ENCODE data around the gene ARMH4. TPM values are rescaled to one million over a fixed set of nuclear protein-coding genes. Genes with fewer than 3 reads are reported as not detected.

Gene ARMH4
- total and polyA plus RNA-seq, 10 of the 15 experiments (the other 5 are each of a cell fraction or from before 2014, with no cell fraction given): 0.50 to 0.97 (median 0.60) TPM; not detected in 7

DNA sequence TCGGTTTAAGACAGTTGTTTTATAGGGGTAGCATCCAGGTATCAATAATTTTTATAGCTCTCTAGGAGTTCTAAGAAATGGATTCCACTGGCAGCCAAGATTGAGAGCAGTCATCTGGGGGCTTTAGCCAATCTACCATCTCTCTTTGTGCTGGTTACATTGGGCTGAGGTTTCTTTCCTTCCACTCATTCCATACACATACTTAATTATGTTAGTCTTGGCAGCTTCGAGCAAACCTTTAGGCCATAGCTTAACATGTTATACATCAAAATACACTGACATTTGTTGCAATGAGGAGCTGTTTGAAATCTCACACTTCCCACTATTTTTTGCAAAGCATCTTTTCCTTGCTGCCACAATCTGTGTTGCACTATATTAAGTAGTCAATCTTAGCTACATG, 63.1 kb downstream of the ARMH4 start (continued):
- TF ChIP-seq, protein P1, sequence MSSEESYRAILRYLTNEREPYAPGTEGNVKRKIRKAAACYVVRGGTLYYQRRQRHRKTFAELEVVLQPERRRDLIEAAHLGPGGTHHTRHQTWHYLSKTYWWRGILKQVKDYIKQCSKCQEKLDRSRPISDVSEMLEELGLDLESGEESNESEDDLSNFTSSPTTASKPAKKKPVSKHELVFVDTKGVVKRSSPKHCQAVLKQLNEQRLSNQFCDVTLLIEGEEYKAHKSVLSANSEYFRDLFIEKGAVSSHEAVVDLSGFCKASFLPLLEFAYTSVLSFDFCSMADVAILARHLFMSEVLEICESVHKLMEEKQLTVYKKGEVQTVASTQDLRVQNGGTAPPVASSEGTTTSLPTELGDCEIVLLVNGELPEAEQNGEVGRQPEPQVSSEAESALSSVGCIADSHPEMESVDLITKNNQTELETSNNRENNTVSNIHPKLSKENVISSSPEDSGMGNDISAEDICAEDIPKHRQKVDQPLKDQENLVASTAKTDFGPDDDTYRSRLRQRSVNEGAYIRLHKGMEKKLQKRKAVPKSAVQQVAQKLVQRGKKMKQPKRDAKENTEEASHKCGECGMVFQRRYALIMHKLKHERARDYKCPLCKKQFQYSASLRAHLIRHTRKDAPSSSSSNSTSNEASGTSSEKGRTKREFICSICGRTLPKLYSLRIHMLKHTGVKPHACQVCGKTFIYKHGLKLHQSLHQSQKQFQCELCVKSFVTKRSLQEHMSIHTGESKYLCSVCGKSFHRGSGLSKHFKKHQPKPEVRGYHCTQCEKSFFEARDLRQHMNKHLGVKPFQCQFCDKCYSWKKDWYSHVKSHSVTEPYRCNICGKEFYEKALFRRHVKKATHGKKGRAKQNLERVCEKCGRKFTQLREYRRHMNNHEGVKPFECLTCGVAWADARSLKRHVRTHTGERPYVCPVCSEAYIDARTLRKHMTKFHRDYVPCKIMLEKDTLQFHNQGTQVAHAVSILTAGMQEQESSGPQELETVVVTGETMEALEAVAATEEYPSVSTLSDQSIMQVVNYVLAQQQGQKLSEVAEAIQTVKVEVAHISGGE (CRISPR knock-in tag; IDR thresholded peaks at IDR 0.05): no peak
- TF ChIP-seq, protein P2, sequence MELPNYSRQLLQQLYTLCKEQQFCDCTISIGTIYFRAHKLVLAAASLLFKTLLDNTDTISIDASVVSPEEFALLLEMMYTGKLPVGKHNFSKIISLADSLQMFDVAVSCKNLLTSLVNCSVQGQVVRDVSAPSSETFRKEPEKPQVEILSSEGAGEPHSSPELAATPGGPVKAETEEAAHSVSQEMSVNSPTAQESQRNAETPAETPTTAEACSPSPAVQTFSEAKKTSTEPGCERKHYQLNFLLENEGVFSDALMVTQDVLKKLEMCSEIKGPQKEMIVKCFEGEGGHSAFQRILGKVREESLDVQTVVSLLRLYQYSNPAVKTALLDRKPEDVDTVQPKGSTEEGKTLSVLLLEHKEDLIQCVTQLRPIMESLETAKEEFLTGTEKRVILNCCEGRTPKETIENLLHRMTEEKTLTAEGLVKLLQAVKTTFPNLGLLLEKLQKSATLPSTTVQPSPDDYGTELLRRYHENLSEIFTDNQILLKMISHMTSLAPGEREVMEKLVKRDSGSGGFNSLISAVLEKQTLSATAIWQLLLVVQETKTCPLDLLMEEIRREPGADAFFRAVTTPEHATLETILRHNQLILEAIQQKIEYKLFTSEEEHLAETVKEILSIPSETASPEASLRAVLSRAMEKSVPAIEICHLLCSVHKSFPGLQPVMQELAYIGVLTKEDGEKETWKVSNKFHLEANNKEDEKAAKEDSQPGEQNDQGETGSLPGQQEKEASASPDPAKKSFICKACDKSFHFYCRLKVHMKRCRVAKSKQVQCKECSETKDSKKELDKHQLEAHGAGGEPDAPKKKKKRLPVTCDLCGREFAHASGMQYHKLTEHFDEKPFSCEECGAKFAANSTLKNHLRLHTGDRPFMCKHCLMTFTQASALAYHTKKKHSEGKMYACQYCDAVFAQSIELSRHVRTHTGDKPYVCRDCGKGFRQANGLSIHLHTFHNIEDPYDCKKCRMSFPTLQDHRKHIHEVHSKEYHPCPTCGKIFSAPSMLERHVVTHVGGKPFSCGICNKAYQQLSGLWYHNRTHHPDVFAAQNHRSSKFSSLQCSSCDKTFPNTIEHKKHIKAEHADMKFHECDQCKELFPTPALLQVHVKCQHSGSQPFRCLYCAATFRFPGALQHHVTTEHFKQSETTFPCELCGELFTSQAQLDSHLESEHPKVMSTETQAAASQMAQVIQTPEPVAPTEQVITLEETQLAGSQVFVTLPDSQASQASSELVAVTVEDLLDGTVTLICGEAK (IDR thresholded peaks at IDR 0.05; ENCODE audit: borderline replicate concordance): no peak
- TF ChIP-seq TCF12 (IDR thresholded peaks at IDR 0.05; ENCODE audit: low read depth, low read length) (no peak), BACH1 (IDR thresholded peaks at IDR 0.05; ENCODE audit: borderline replicate concordance) (no peak), MYC (IDR thresholded peaks at IDR 0.05; ENCODE audit: insufficient read depth, insufficient read length, insufficient replicate concordance, low read length, severe bottlenecking) (no peak), ATF7 (IDR thresholded peaks at IDR 0.05; ENCODE audit: low read depth) (no peak), CHD4 (IDR thresholded peaks at IDR 0.05) (no peak), JUND (IDR thresholded peaks at IDR 0.05; ENCODE audit: low read depth, low read length) (no peak), KAT2A (conservative IDR thresholded peaks at IDR 0.05; ENCODE audit: control insufficient read depth, low read depth, low read length) (no peak), IKZF2 (IDR thresholded peaks at IDR 0.05) (no peak), YBX1 (IDR thresholded peaks at IDR 0.05) (no peak), CHD1 (IDR thresholded peaks at IDR 0.05; ENCODE audit: low read depth, low read length) (no peak), CEBPB (IDR thresholded peaks at IDR 0.05; ENCODE audit: borderline replicate concordance in 1 of 2, low read depth in 2 of 2, low read length in 2 of 2) (no peak), SIX5 (IDR thresholded peaks at IDR 0.05; ENCODE audit: low read depth, low read length, severe bottlenecking) (no peak)
- TF ChIP-seq, protein P3, sequence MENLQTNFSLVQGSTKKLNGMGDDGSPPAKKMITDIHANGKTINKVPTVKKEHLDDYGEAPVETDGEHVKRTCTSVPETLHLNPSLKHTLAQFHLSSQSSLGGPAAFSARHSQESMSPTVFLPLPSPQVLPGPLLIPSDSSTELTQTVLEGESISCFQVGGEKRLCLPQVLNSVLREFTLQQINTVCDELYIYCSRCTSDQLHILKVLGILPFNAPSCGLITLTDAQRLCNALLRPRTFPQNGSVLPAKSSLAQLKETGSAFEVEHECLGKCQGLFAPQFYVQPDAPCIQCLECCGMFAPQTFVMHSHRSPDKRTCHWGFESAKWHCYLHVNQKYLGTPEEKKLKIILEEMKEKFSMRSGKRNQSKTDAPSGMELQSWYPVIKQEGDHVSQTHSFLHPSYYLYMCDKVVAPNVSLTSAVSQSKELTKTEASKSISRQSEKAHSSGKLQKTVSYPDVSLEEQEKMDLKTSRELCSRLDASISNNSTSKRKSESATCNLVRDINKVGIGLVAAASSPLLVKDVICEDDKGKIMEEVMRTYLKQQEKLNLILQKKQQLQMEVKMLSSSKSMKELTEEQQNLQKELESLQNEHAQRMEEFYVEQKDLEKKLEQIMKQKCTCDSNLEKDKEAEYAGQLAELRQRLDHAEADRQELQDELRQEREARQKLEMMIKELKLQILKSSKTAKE (IDR thresholded peaks at IDR 0.05; ENCODE audit: low read depth, poor library complexity, severe bottlenecking): no peak
